Measurements from ENCODE around the gene YJU2.

Gene YJU2

GRCh38 chr19:4295972-4296771, 49.3 kb downstream of the YJU2 start:
- no peak for DNase-seq (ENCODE audit: low spot score)
- no peak for TF ChIP-seq CTCF (conservative IDR thresholded peaks at IDR 0.05; ENCODE audit: low read depth)
- no peak overlapping the region for H3K27ac ChIP-seq
- CTCF ChIA-PET = no interaction called here
- POLR2A ChIA-PET (ENCODE audit: low non-redundant PET) = interaction anchor here (0.6 to 0.7 kb wide), 2 partner anchors 160 to 1409 kb away, joined by 3 read pairs; no protein-coding TSS in a partner anchor

- DNase-seq (ENCODE audit: low spot score) = no peak
- ChIA-PET POLR2A (ENCODE audit: low non-redundant PET) (no interaction called here), CTCF (no interaction called here)
- no peak for TF ChIP-seq CTCF (conservative IDR thresholded peaks at IDR 0.05; ENCODE audit: low read depth)
- no peak overlapping the region for H3K27ac ChIP-seq
These were observed 51.3 kb downstream of the YJU2 start for GRCh38 chr19:4297901-4298809.

- TF ChIP-seq CTCF (conservative IDR thresholded peaks at IDR 0.05; ENCODE audit: low read depth) = no peak
- POLR2A ChIA-PET (ENCODE audit: low non-redundant PET) = no interaction called here
- H3K27ac ChIP-seq = no peak overlapping the region
- DNase-seq (ENCODE audit: low spot score) = no peak
- CTCF ChIA-PET = no interaction called here
These were observed 52.1 kb downstream of the YJU2 start for GRCh38 chr19:4298810-4299550.

DNA sequence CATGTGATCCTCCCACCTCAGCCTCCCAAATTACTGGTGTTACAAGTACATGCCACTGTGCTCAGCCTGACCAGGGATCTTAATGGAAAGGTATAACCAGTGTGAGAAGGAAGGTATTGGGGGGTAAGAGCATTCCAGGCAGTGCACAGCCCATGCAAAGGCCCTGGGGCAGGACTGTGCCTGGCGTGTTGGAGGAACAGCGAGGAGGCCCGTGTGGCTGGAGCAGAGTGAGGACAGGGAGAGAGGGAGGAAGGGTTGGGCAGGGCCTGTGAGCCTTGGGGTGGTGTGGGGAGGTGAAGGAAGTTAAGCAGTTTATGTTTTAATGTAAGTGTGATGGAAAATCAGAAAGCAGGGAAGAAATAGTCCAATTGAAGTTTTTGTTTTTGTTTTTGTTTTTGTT, 53.7 kb downstream of the YJU2 start:
- CTCF ChIA-PET = no interaction called here
- no peak for DNase-seq (ENCODE audit: low spot score)
- POLR2A ChIA-PET (ENCODE audit: low non-redundant PET) = no interaction called here
- H3K27ac ChIP-seq = no peak overlapping the region
- no peak for TF ChIP-seq CTCF (conservative IDR thresholded peaks at IDR 0.05; ENCODE audit: low read depth)

GRCh38 chr19:4301590-4302242, 54.8 kb downstream of the YJU2 start:
- no peak for TF ChIP-seq CTCF (conservative IDR thresholded peaks at IDR 0.05; ENCODE audit: low read depth)
- POLR2A ChIA-PET (ENCODE audit: low non-redundant PET) = no interaction called here
- no peak for DNase-seq (ENCODE audit: low spot score)
- no peak overlapping the region for H3K27ac ChIP-seq
- CTCF ChIA-PET = interaction anchor here (0.6 kb wide), 1 partner anchor 59 kb away, joined by 4 read pairs; no protein-coding TSS in a partner anchor
